Measurements from ENCODE around the gene NCCRP1. TPM values are rescaled to one million over a fixed set of nuclear protein-coding genes. Genes with fewer than 3 reads are reported as not detected.
"Not testable (repeated sequence)": the region's sequence is repeated elsewhere in the genome, so short reads cannot be mapped to it uniquely, and the experiment has no call there.

NCCRP1 gene
- total RNA-seq, 1 experiment from 2014 or later = 0.46 TPM

GRCh38 chr19:39212375-39212742, 15.6 kb downstream of the NCCRP1 start:
- ATAC-seq = peak; percentile 90
- intact Hi-C loops (cut with micrococcal nuclease; ENCODE audit: unreplicated experiment) = loop anchor here (1.0 to 5.0 kb wide), 2 partner anchors 116 to 200 kb away; partner anchors contain the start of gene PLEKHG2
- H3K9me3 ChIP-seq (ENCODE audit: control insufficient read depth, insufficient read depth, low read depth, low read length) = peaks cover 4% of the 10 kb centered on the region; the same call in 1 of the 2 replicates
- in situ Hi-C loops (cut with HindIII; ENCODE audit: low pct_unique_long_range_greater_than_20kb, low sequenced_read_pairs) = no loop called here
- no peaks in the 10 kb centered on the region for H3K4me1 ChIP-seq (ENCODE audit: control insufficient read depth, insufficient read depth, low read length)
- H3K4me3 ChIP-seq (ENCODE audit: low read depth in 2 of 2, low read length in 2 of 2) = no peak overlapping the region
- CTCF ChIA-PET = interaction anchor here (0.5 to 5.5 kb wide), 12 partner anchors 8 to 553 kb away, joined by 3 to 78 read pairs (median 4); partner anchors contain the start of gene SYCN
- POLR2A ChIA-PET = interaction anchor here (0.7 to 0.8 kb wide), 2 partner anchors 9 to 75 kb away, joined by 3 to 7 read pairs; no protein-coding TSS in a partner anchor
- no peak for TF ChIP-seq TCF7L2 (IDR thresholded peaks at IDR 0.05; ENCODE audit: low read depth, low read length)
- BruUV-seq (replicated peaks) = no TSS peak
- H3K36me3 ChIP-seq (ENCODE audit: control insufficient read depth, insufficient read depth, low read length) = no peaks in the 10 kb centered on the region
- no peak overlapping the region for H3K27ac ChIP-seq (ENCODE audit: low read length)
- DNase-seq (ENCODE audit: low read depth, low spot score) = peak; percentile 75
- no peaks in the 10 kb centered on the region for H3K27me3 ChIP-seq (ENCODE audit: control insufficient read depth, insufficient read depth, low read length)

DNA sequence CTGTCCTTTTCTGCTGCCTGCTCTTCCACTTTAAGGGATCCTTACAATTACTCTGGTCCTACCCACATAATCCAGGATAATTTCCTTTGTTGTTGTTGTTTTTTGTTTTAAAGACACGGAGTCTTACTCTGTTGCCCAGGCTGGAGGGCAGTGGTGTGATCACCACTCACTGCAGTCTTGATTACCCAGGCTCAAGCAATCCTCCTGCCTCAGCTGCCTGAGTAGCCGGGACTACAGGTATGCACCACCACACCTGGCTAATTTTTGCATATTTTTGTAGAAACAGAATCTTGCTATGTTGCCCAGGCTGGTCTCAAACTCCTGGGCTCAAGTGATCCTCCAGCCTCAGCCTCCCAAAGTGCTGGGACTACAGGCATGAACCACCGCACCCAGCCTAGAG, 18.6 kb downstream of the NCCRP1 start:
- BruUV-seq (replicated peaks); H3K4me3 ChIP-seq (ENCODE audit: low read depth in 2 of 2, low read length in 2 of 2); DNase-seq (ENCODE audit: low read depth, low spot score); ATAC-seq; H3K27ac ChIP-seq (ENCODE audit: low read length); H3K4me1 ChIP-seq (ENCODE audit: control insufficient read depth, insufficient read depth, low read length); H3K9me3 ChIP-seq (ENCODE audit: control insufficient read depth, insufficient read depth, low read depth, low read length); intact Hi-C loops (cut with micrococcal nuclease; ENCODE audit: unreplicated experiment); H3K36me3 ChIP-seq (ENCODE audit: control insufficient read depth, insufficient read depth, low read length); H3K27me3 ChIP-seq (ENCODE audit: control insufficient read depth, insufficient read depth, low read length): not testable (repeated sequence)
- ChIA-PET CTCF (interaction anchor here (0.6 to 5.5 kb wide), 3 partner anchors 10 to 113 kb away, joined by 3 to 78 read pairs (median 4); no protein-coding TSS in a partner anchor), POLR2A (interaction anchor here (1.2 kb wide), 1 partner anchor 16 kb away, joined by 4 read pairs; no protein-coding TSS in a partner anchor)
- in situ Hi-C loops (cut with HindIII; ENCODE audit: low pct_unique_long_range_greater_than_20kb, low sequenced_read_pairs) = loop anchor here (5.0 kb wide), 3 partner anchors 37 to 562 kb away; partner anchors contain the start of genes LEUTX and SAMD4B

GRCh38 chr19:39217094-39217493, 20.3 kb downstream of the NCCRP1 start:
- POLR2A ChIA-PET = interaction anchor here (0.6 to 0.7 kb wide), 2 partner anchors 54 to 96 kb away, joined by 4 to 11 read pairs; no protein-coding TSS in a partner anchor
- no peak for TF ChIP-seq TCF7L2 (IDR thresholded peaks at IDR 0.05; ENCODE audit: low read depth, low read length)
- TF ChIP-seq REST (IDR thresholded peaks at IDR 0.05; ENCODE audit: insufficient read depth in 1 of 2, low read depth in 2 of 2, low read length in 1 of 2) = no peak
- TF ChIP-seq SIN3A (IDR thresholded peaks at IDR 0.05; ENCODE audit: borderline replicate concordance, insufficient read depth, low read depth, low read length) = no peak
- TF ChIP-seq POLR2AphosphoS5 (IDR thresholded peaks at IDR 0.05; ENCODE audit: low read depth, low read length) = no peak
- TF ChIP-seq CTCF (IDR thresholded peaks at IDR 0.05) = no peak
- Histone ChIP-seq H3K27me3 (ENCODE audit: control insufficient read depth, insufficient read depth, low read length) (peaks cover 10% of the 10 kb centered on the region), H3K4me3 (ENCODE audit: low read depth in 2 of 2, low read length in 2 of 2) (no peak overlapping the region), H3K36me3 (ENCODE audit: control insufficient read depth, insufficient read depth, low read length) (no peaks in the 10 kb centered on the region), H3K9me3 (ENCODE audit: control insufficient read depth, insufficient read depth, low read depth, low read length) (peaks cover 4% of the 10 kb centered on the region; the same call in 1 of the 2 replicates), H3K4me1 (ENCODE audit: control insufficient read depth, insufficient read depth, low read length) (no peaks in the 10 kb centered on the region), H3K27ac (ENCODE audit: low read length) (no peak overlapping the region)
- CTCF ChIA-PET = interaction anchor here (0.6 to 1.5 kb wide), 3 partner anchors 8 to 77 kb away, joined by 3 to 6 read pairs (median 3); no protein-coding TSS in a partner anchor
- DNase-seq (ENCODE audit: low read depth, low spot score) (no peak), ATAC-seq (no peak)
- BruUV-seq (replicated peaks) = no TSS peak
- in situ Hi-C loops (cut with HindIII; ENCODE audit: low pct_unique_long_range_greater_than_20kb, low sequenced_read_pairs) (loop anchor here (5.0 kb wide), 3 partner anchors 35 to 560 kb away; partner anchors contain the start of genes LEUTX and SAMD4B), intact Hi-C loops (cut with micrococcal nuclease; ENCODE audit: unreplicated experiment) (no loop called here)

All from Panc1 (cell line).